ENCODE data around the gene MPP3.

Gene MPP3

GRCh38 chr17:43841282-43841681, 8.3 kb upstream of the MPP3 start:
- TF ChIP-seq EZH2phosphoT487 (conservative IDR thresholded peaks at IDR 0.05; ENCODE audit: low read length) (no peak), CTCF (IDR thresholded peaks at IDR 0.05; ENCODE audit: insufficient read depth, low read length, poor library complexity, severe bottlenecking) (no peak)

GRCh38 chr17:43840814-43841213, 7.9 kb upstream of the MPP3 start:
- no peaks in the 10 kb centered on the region for H3F3A ChIP-seq (ENCODE audit: insufficient read depth)
- H3K4me3 ChIP-seq (ENCODE audit: insufficient read depth, low read length, poor library complexity, severe bottlenecking), result no peak overlapping the region
- H3K27ac ChIP-seq (ENCODE audit: low read depth, low read length), result no peak overlapping the region
- TF ChIP-seq CTCF (IDR thresholded peaks at IDR 0.05; ENCODE audit: insufficient read depth, low read length, poor library complexity, severe bottlenecking), result no peak
- TF ChIP-seq EZH2phosphoT487 (conservative IDR thresholded peaks at IDR 0.05; ENCODE audit: low read length), result no peak
- no peaks in the 10 kb centered on the region for H4K20me1 ChIP-seq (ENCODE audit: low read depth, low read length)
- no peaks in the 10 kb centered on the region for H3K9me2 ChIP-seq (replicated peaks; ENCODE audit: insufficient read depth, low read length)
- H3K9ac ChIP-seq (ENCODE audit: low read length), result no peak overlapping the region
- no peaks in the 10 kb centered on the region for H3K79me2 ChIP-seq (ENCODE audit: insufficient read depth, low read length)
- no peaks in the 10 kb centered on the region for H3K36me3 ChIP-seq (ENCODE audit: low read length)
- H3K27me3 ChIP-seq (ENCODE audit: low read length), result no peaks in the 10 kb centered on the region
- no peak overlapping the region for H2AFZ ChIP-seq (ENCODE audit: low read depth, low read length, severe bottlenecking)
- H3K9me3 ChIP-seq (ENCODE audit: insufficient read depth, low read length), result no peaks in the 10 kb centered on the region
- H3K4me2 ChIP-seq (ENCODE audit: low read depth, low read length, poor library complexity, severe bottlenecking), result no peak overlapping the region

More at GRCh38 chr17:43841282-43841681, 8.3 kb upstream of the MPP3 start:
- no peak overlapping the region for H2AFZ ChIP-seq (ENCODE audit: low read depth, low read length, severe bottlenecking)
- no peaks in the 10 kb centered on the region for H3F3A ChIP-seq (ENCODE audit: insufficient read depth)
- H3K4me2 ChIP-seq (ENCODE audit: low read depth, low read length, poor library complexity, severe bottlenecking), result no peak overlapping the region
- H3K9me3 ChIP-seq (ENCODE audit: insufficient read depth, low read length), result no peaks in the 10 kb centered on the region
- no peaks in the 10 kb centered on the region for H4K20me1 ChIP-seq (ENCODE audit: low read depth, low read length)
- H3K36me3 ChIP-seq (ENCODE audit: low read length), result no peaks in the 10 kb centered on the region
- H3K4me3 ChIP-seq (ENCODE audit: insufficient read depth, low read length, poor library complexity, severe bottlenecking), result no peak overlapping the region
- no peak overlapping the region for H3K9ac ChIP-seq (ENCODE audit: low read length)
- H3K9me2 ChIP-seq (replicated peaks; ENCODE audit: insufficient read depth, low read length), result no peaks in the 10 kb centered on the region
- no peaks in the 10 kb centered on the region for H3K79me2 ChIP-seq (ENCODE audit: insufficient read depth, low read length)
- no peaks in the 10 kb centered on the region for H3K27me3 ChIP-seq (ENCODE audit: low read length)
- H3K27ac ChIP-seq (ENCODE audit: low read depth, low read length), result no peak overlapping the region

GRCh38 chr17:43839670-43840108, 6.7 kb upstream of the MPP3 start:
- H2AFZ ChIP-seq (ENCODE audit: low read depth, low read length, severe bottlenecking), result no peak overlapping the region
- no peaks in the 10 kb centered on the region for H3K9me3 ChIP-seq (ENCODE audit: insufficient read depth, low read length)
- no peak overlapping the region for H3K4me3 ChIP-seq (ENCODE audit: insufficient read depth, low read length, poor library complexity, severe bottlenecking)

More at GRCh38 chr17:43839670-43840108, 6.7 kb upstream of the MPP3 start:
- Histone ChIP-seq H3K9ac (ENCODE audit: low read length) (no peak overlapping the region), H3K27me3 (ENCODE audit: low read length) (no peaks in the 10 kb centered on the region), H3F3A (ENCODE audit: insufficient read depth) (no peaks in the 10 kb centered on the region), H3K27ac (ENCODE audit: low read depth, low read length) (no peak overlapping the region), H3K79me2 (ENCODE audit: insufficient read depth, low read length) (no peaks in the 10 kb centered on the region), H3K36me3 (ENCODE audit: low read length) (no peaks in the 10 kb centered on the region), H3K4me2 (ENCODE audit: low read depth, low read length, poor library complexity, severe bottlenecking) (no peak overlapping the region), H4K20me1 (ENCODE audit: low read depth, low read length) (no peaks in the 10 kb centered on the region), H3K9me2 (replicated peaks; ENCODE audit: insufficient read depth, low read length) (no peaks in the 10 kb centered on the region)
- TF ChIP-seq CTCF (IDR thresholded peaks at IDR 0.05; ENCODE audit: insufficient read depth, low read length, poor library complexity, severe bottlenecking), result no peak
- no peak for TF ChIP-seq EZH2phosphoT487 (conservative IDR thresholded peaks at IDR 0.05; ENCODE audit: low read length)

Measured in SU-DHL-6 (cell line).